Neural cell (in vitro differentiated cells): Measurements from ENCODE around the gene PRKG1. TPM values are rescaled to one million over a fixed set of nuclear protein-coding genes. Genes with fewer than 3 reads are reported as not detected.

ENCODE experiments used
- H2AFZ ChIP-seq: fragments of 200-600, 300-800 bp; sonication (generic), shearing (Covaris generic); 2 replicates; pipeline ENCODE4 v1.6.0; 2014; ENCODE audit warnings: low read depth, mild to moderate bottlenecking, antibody characterized with exemption, low read length, moderate library complexity
- H3F3A ChIP-seq: fragments of 200-600 bp; shearing (Covaris generic); 2 replicates; pipeline ENCODE4 v1.6.1; 2016; ENCODE audit warnings: mild to moderate bottlenecking, moderate library complexity, mixed read lengths, antibody characterized with exemption, low read length; ENCODE audit not compliant: insufficient read depth, poor library complexity, severe bottlenecking
- H3K27ac ChIP-seq: fragments of 200-600, 300-800 bp; sonication (generic), shearing (Covaris generic); 2 replicates; pipeline ENCODE4 v1.5.1; 2014; ENCODE audit warnings: mild to moderate bottlenecking, low read length, moderate library complexity
- H3K27me3 ChIP-seq: fragments of 300-800, 200-600 bp; sonication (generic), shearing (Covaris generic); 2 replicates; pipeline ENCODE4 v1.6.0; 2014; ENCODE audit warnings: mild to moderate bottlenecking, low read depth, low read length, moderate library complexity; ENCODE audit not compliant: insufficient read depth
- H3K36me3 ChIP-seq: fragments of 300-800, 200-600 bp; sonication (generic), shearing (Covaris generic); 2 replicates; pipeline ENCODE4 v1.5.1; 2014; ENCODE audit warnings: mild to moderate bottlenecking, antibody characterized with exemption, low read length, moderate library complexity; ENCODE audit not compliant: insufficient read depth
- H3K4me2 ChIP-seq: fragments of 300-800, 200-600 bp; sonication (generic), shearing (Covaris generic); 2 replicates; pipeline ENCODE4 v1.6.0; 2014; ENCODE audit warnings: mild to moderate bottlenecking, low read length
- H3K4me3 ChIP-seq: fragments of 300-800, 200-600 bp; sonication (generic), shearing (Covaris generic); 2 replicates; pipeline ENCODE4 v1.5.1; 2014; ENCODE audit warnings: mild to moderate bottlenecking, low read length, moderate library complexity
- H3K79me2 ChIP-seq: fragments of 200-600 bp; shearing (Covaris generic); replicated peaks from 2 replicates; pipeline ENCODE4 v1.6.0; 2014; ENCODE audit warnings: mild to moderate bottlenecking, low read length, moderate library complexity; ENCODE audit not compliant: insufficient read depth
- H3K9ac ChIP-seq: fragments of 300-800, 200-600 bp; sonication (generic), shearing (Covaris generic); 2 replicates; pipeline ENCODE4 v1.6.1; 2016; ENCODE audit warnings: mild to moderate bottlenecking, low read length, mixed read lengths
- H3K9me2 ChIP-seq: fragments of 200-600 bp; shearing (Covaris generic); 2 replicates; pipeline ENCODE4 v1.6.1; 2016; ENCODE audit warnings: mild to moderate bottlenecking, low read length, mixed read lengths; ENCODE audit not compliant: insufficient read depth
- H3K9me3 ChIP-seq: fragments of 200-600, 300-800 bp; sonication (generic), shearing (Covaris generic); 2 replicates; pipeline ENCODE4 v1.6.1; 2016; ENCODE audit warnings: mild to moderate bottlenecking, mixed run types, low read length, moderate library complexity, mixed read lengths
- H4K20me1 ChIP-seq: fragments of 200-600 bp; shearing (Covaris generic); 2 replicates; pipeline ENCODE4 v1.6.1; 2016; ENCODE audit warnings: mild to moderate bottlenecking, mixed run types; ENCODE audit not compliant: insufficient read depth
- CTCF ChIP-seq: fragments of 450-650 bp; IDR thresholded peaks from 2 replicates; pipeline ENCODE4 v1.5.1; 2014; ENCODE audit warnings: antibody characterized with exemption, mild to moderate bottlenecking, moderate library complexity; ENCODE audit not compliant: poor library complexity, severe bottlenecking
- EP300 ChIP-seq: fragments of 450-650 bp; conservative IDR thresholded peaks from 2 replicates; pipeline ENCODE4 v1.6.1; 2014; ENCODE audit warnings: antibody characterized with exemption, mild to moderate bottlenecking, moderate library complexity; ENCODE audit not compliant: poor library complexity, severe bottlenecking
- EZH2 ChIP-seq: fragments of 200-600, 300-800 bp; shearing (Covaris generic), sonication (generic); IDR thresholded peaks from 2 replicates; pipeline ENCODE4 v1.6.1; 2014; ENCODE audit warnings: antibody characterized with exemption, low read length, borderline replicate concordance, mild to moderate bottlenecking; ENCODE audit not compliant: insufficient read depth, poor library complexity, severe bottlenecking
- MXI1 ChIP-seq: fragments of 450-650 bp; conservative IDR thresholded peaks from 2 replicates; pipeline ENCODE4 v1.6.1; 2014; ENCODE audit warnings: antibody characterized with exemption, mild to moderate bottlenecking; ENCODE audit not compliant: poor library complexity, severe bottlenecking
- POLR2AphosphoS5 ChIP-seq: IDR thresholded peaks from 2 replicates; pipeline ENCODE4 v1.6.1; 2012
- RAD21 ChIP-seq: fragments of 450-650 bp; conservative IDR thresholded peaks from 2 replicates; pipeline ENCODE4 v1.6.1; 2014; ENCODE audit warnings: antibody characterized with exemption, mild to moderate bottlenecking, moderate library complexity
- SMC3 ChIP-seq: fragments of 450-650 bp; conservative IDR thresholded peaks from 2 replicates; pipeline ENCODE4 v1.6.1; 2014; ENCODE audit warnings: antibody characterized with exemption, mild to moderate bottlenecking, moderate library complexity; ENCODE audit not compliant: poor library complexity
- TAF1 ChIP-seq: IDR thresholded peaks from 2 replicates; pipeline ENCODE4 v1.6.1; 2012; ENCODE audit warnings: low read depth
- polyA plus RNA-seq: library from polyadenylated mRNA; depleted of rRNA; stranded (reverse); fragments of >200 nt; gene quantifications from 2 replicates; pipeline ENCODE4 v1.2.3, GENCODE V29; 2014
- TF ChIP-seq, protein P1 (sequence below): IDR thresholded peaks from 2 replicates; pipeline ENCODE4 v1.6.1; 2012; ENCODE audit warnings: borderline replicate concordance

Gene PRKG1
- polyA plus RNA-seq, 1 donor from 2014 or later = 2.2 TPM

DNA sequence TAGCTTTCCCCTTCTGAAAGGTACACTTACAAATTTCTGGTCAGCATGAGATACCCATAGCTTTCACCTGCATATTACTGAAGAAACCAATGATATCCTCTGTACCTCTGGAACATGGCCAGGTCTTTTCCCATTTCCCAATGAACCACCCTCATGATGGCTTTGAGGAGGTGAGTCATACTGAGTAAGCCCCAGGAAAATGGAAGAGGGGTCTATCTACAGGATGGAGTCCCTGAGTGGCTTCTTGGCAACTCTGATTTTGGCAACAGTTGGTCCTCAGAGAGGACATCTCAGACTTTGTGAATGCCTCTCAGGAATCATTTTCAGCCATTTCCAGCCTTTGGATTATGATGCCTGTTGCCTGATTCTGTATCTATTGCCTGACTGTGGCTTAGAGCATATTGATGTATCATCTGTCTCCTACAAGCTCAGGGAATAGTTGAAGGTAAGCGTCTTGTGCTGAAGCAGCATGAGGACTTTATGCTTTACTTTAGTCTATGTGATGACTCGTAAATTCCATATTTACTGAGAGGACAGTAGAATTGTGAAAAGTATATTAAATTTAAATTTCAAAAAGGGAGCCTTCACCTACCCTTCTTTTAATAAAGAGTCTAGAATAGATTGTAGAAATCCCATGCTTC, 1155.1 kb downstream of the PRKG1 start:
- H3K4me2 ChIP-seq = no peak overlapping the region
- H3F3A ChIP-seq = no peaks in the 10 kb centered on the region
- no peaks in the 10 kb centered on the region for H3K79me2 ChIP-seq
- no peaks in the 10 kb centered on the region for H3K9me3 ChIP-seq
- no peak overlapping the region for H3K9ac ChIP-seq
- H4K20me1 ChIP-seq = no peaks in the 10 kb centered on the region
- no peaks in the 10 kb centered on the region for H3K36me3 ChIP-seq
- no peak overlapping the region for H3K4me3 ChIP-seq
- no peaks in the 10 kb centered on the region for H3K9me2 ChIP-seq
- no peaks in the 10 kb centered on the region for H3K27me3 ChIP-seq
- TF ChIP-seq, protein P1, sequence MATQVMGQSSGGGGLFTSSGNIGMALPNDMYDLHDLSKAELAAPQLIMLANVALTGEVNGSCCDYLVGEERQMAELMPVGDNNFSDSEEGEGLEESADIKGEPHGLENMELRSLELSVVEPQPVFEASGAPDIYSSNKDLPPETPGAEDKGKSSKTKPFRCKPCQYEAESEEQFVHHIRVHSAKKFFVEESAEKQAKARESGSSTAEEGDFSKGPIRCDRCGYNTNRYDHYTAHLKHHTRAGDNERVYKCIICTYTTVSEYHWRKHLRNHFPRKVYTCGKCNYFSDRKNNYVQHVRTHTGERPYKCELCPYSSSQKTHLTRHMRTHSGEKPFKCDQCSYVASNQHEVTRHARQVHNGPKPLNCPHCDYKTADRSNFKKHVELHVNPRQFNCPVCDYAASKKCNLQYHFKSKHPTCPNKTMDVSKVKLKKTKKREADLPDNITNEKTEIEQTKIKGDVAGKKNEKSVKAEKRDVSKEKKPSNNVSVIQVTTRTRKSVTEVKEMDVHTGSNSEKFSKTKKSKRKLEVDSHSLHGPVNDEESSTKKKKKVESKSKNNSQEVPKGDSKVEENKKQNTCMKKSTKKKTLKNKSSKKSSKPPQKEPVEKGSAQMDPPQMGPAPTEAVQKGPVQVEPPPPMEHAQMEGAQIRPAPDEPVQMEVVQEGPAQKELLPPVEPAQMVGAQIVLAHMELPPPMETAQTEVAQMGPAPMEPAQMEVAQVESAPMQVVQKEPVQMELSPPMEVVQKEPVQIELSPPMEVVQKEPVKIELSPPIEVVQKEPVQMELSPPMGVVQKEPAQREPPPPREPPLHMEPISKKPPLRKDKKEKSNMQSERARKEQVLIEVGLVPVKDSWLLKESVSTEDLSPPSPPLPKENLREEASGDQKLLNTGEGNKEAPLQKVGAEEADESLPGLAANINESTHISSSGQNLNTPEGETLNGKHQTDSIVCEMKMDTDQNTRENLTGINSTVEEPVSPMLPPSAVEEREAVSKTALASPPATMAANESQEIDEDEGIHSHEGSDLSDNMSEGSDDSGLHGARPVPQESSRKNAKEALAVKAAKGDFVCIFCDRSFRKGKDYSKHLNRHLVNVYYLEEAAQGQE = no peak
- TF ChIP-seq RAD21 (no peak), SMC3 (no peak), CTCF (no peak), MXI1 (no peak), POLR2AphosphoS5 (no peak), EZH2 (no peak), TAF1 (no peak), EP300 (no peak)
- no peak overlapping the region for H3K27ac ChIP-seq
- H2AFZ ChIP-seq = no peak overlapping the region

- peak overlapping the region; percentile 45 for H3K4me3 ChIP-seq
- no peak overlapping the region for H3K4me2 ChIP-seq
- H3K27me3 ChIP-seq = no peaks in the 10 kb centered on the region
- H3K9me3 ChIP-seq = no peaks in the 10 kb centered on the region
- H3K79me2 ChIP-seq = no peaks in the 10 kb centered on the region
- no peak overlapping the region for H2AFZ ChIP-seq
- H3K36me3 ChIP-seq = no peaks in the 10 kb centered on the region
- TF ChIP-seq EZH2 = no peak
- TF ChIP-seq CTCF = no peak
- TF ChIP-seq, protein P1 = no peak
- TF ChIP-seq RAD21 = no peak
- TF ChIP-seq MXI1 = no peak
- TF ChIP-seq SMC3 = no peak
- no peak for TF ChIP-seq TAF1
- no peak for TF ChIP-seq EP300
- no peak for TF ChIP-seq POLR2AphosphoS5
- no peak overlapping the region for H3K27ac ChIP-seq
- no peak overlapping the region for H3K9ac ChIP-seq
- no peaks in the 10 kb centered on the region for H3K9me2 ChIP-seq
- H4K20me1 ChIP-seq = no peaks in the 10 kb centered on the region
- no peaks in the 10 kb centered on the region for H3F3A ChIP-seq
These were observed 1158.5 kb downstream of the PRKG1 start for GRCh38 chr10:52232561-52233350.
